Ascending aorta (tissue), 2 donors: ENCODE data around the gene ZNF618. TPM values are rescaled to one million over a fixed set of nuclear protein-coding genes. Genes with fewer than 3 reads are reported as not detected.

Experiments
- DNase-seq, 2 donors: peaks; one replicate each; pipeline ENCODE4 v3.0.0-alpha.2; 2019; ENCODE audit warnings: low spot score in 2 of 2
- H3K27ac ChIP-seq, 2 donors: fragments of 200-600 bp; sonication (generic); one replicate each; pipeline ENCODE4 v1.5.1; 2016 to 2017; ENCODE audit warnings: mild to moderate bottlenecking in 1 of 2
- H3K27me3 ChIP-seq: fragments of 200-600 bp; sonication (generic); one replicate; pipeline ENCODE4 v1.5.1; 2017
- H3K36me3 ChIP-seq, 2 donors: fragments of 200-600 bp; sonication (generic); one replicate each; pipeline ENCODE4 v1.5.1; 2016
- H3K4me1 ChIP-seq, 2 donors: fragments of 200-600 bp; sonication (generic); one replicate each; pipeline ENCODE4 v1.5.1; 2016 to 2017; ENCODE audit warnings: mild to moderate bottlenecking in 1 of 2
- H3K4me3 ChIP-seq, 2 donors: fragments of 200-600 bp; sonication (generic); one replicate each; pipeline ENCODE4 v1.5.1; 2016 to 2017; ENCODE audit warnings: mild to moderate bottlenecking in 1 of 2
- H3K9me3 ChIP-seq, 2 donors: fragments of 200-600 bp; sonication (generic); one replicate each; pipeline ENCODE4 v1.5.1; 2016
- intact Hi-C: fragments of 100-400 bp; cut with DNase I; formaldehyde crosslinking; loops from one replicate; pipeline ENCODE4 v1.15.1; 2023
- total RNA-seq: library from RNA; depleted of rRNA; stranded (reverse); fragments of >200 nt; gene quantifications from one replicate; pipeline ENCODE4 v1.1.0, GENCODE V29; 2016
- TF ChIP-seq, protein P1 (sequence below), 3 experiments: fragments of 200-600 bp in 2 of 3; fragments of 450-650 bp in 1 of 3; sonication (generic) in 2 of 3; IDR thresholded peaks; one replicate each; pipeline ENCODE4 v1.5.1; 2016 to 2019; ENCODE audit warnings: antibody characterized with exemption in 3 of 3, mild to moderate bottlenecking in 1 of 3, moderate library complexity in 1 of 3

ZNF618 gene
- total RNA-seq, 1 donor from 2014 or later = 16.1 TPM

DNA sequence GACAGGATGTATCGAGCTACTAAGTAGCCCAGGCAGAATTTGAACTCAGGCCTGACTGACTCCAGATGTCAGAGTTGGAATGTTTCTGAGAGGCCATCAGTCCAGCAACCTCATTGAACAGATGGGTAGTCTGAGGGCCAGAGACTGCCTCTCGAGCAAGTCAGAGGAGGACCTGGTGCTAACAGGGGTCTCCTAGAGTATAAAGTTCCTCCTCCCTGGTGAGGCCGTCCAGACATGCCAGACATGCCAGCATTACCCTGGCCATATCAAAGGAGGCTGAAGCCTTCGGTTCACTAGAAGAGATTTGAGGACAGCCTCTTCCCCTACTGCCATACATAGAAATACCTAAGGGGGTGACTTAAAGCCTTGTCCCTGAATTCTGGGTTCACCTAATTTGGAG, 81.2 kb downstream of the ZNF618 start:
- no peaks in the 10 kb centered on the region for H3K36me3 ChIP-seq
- DNase-seq = no peak
- no peaks in the 10 kb centered on the region for H3K27me3 ChIP-seq
- H3K9me3 ChIP-seq = no peaks in the 10 kb centered on the region
- TF ChIP-seq, protein P1, sequence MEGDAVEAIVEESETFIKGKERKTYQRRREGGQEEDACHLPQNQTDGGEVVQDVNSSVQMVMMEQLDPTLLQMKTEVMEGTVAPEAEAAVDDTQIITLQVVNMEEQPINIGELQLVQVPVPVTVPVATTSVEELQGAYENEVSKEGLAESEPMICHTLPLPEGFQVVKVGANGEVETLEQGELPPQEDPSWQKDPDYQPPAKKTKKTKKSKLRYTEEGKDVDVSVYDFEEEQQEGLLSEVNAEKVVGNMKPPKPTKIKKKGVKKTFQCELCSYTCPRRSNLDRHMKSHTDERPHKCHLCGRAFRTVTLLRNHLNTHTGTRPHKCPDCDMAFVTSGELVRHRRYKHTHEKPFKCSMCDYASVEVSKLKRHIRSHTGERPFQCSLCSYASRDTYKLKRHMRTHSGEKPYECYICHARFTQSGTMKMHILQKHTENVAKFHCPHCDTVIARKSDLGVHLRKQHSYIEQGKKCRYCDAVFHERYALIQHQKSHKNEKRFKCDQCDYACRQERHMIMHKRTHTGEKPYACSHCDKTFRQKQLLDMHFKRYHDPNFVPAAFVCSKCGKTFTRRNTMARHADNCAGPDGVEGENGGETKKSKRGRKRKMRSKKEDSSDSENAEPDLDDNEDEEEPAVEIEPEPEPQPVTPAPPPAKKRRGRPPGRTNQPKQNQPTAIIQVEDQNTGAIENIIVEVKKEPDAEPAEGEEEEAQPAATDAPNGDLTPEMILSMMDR (IDR thresholded peaks at IDR 0.05) = no peak
- no peak overlapping the region for H3K4me3 ChIP-seq
- H3K4me1 ChIP-seq = peaks cover 9 to 42% of the 10 kb centered on the region in 2 donors
- peak overlapping the region; percentile 77 to 91 for H3K27ac ChIP-seq
- intact Hi-C loops = loop anchor here (5.0 kb wide), 2 partner anchors 40 to 80 kb away; partner anchors contain the start of gene ZNF618

DNA sequence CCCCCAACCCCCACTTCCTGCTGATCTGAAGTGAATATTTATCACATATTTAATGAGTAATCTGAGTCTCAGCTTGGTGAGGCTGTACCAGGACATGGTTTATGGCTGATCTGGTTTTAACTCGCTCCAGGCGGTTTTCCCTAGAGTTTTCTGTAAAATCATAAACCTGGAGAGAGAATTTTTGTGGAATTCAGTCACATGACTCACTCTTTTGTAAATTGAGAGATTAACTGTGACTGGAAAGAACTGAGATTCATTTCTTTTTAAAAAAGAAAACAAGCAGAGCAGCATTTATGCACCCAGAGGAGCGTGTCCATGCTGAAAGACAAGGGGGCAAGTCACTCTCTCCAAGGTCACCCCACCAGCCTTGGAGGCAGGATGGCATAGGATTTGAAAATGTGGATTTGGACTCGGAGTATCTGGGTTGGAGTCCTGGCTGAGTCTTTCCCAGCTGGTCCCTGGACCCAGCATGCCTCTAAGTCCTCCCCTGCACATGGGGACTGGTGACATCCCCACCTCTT, 81.8 kb downstream of the ZNF618 start:
- H3K27ac ChIP-seq = peak overlapping the region; percentile 77 to 91
- H3K9me3 ChIP-seq = no peaks in the 10 kb centered on the region
- peaks cover 9 to 42% of the 10 kb centered on the region in 2 donors for H3K4me1 ChIP-seq
- no peaks in the 10 kb centered on the region for H3K27me3 ChIP-seq
- H3K4me3 ChIP-seq = peak overlapping the region in 1 of 2 donors; percentile 0
- DNase-seq = no peak
- intact Hi-C loops = loop anchor here (5.0 kb wide), 2 partner anchors 41 to 81 kb away; partner anchors contain the start of gene ZNF618
- TF ChIP-seq, protein P1 (IDR thresholded peaks at IDR 0.05) = no peak
- no peaks in the 10 kb centered on the region for H3K36me3 ChIP-seq

DNA sequence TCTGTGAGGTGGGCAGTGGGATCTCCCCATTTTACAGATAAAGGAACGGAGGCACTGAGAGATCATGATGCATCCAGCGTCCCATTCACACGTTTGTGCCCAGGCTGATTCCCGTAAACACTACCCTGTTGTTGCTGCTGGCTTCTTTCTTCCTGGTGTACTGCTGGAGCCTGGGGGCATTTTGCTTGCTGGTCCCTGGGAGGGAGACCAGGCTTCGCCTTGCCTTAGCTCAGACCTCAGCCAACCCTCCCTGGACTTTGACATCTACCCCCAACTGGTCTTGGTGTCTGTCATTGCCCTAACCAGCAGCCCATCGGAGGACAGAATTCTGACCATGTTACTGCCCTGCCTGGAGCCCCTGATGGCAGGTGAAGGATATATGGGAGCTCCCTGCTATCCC, 82.4 kb downstream of the ZNF618 start:
- no peaks in the 10 kb centered on the region for H3K27me3 ChIP-seq
- peak overlapping the region; percentile 77 to 91 for H3K27ac ChIP-seq
- intact Hi-C loops = loop anchor here (5.0 kb wide), 2 partner anchors 41 to 81 kb away; partner anchors contain the start of gene ZNF618
- H3K4me1 ChIP-seq = peaks cover 9 to 44% of the 10 kb centered on the region in 2 donors
- no peaks in the 10 kb centered on the region for H3K36me3 ChIP-seq
- no peak for DNase-seq
- H3K9me3 ChIP-seq = no peaks in the 10 kb centered on the region
- TF ChIP-seq, protein P1 (IDR thresholded peaks at IDR 0.05) = no peak
- no peak overlapping the region for H3K4me3 ChIP-seq

DNA sequence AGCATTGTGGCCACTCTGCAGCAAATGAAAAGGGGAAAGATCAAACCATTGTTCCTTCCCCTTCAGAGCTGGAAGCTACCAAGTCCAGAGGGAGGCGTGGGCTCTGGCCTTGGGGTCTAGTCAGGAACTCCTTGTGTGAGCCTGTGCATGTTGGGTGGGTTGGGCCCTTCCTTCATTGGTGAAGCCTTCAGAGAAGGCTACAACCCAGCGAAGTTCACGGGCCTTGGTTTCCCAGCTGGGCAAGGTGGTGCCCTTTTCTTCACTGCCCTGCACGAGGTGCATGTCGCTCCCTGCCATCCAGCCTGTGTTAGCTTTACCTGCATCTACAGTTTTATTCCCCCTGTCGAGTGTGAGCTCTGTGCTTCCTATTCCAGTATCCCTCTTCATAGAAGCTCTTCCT, 84.7 kb downstream of the ZNF618 start:
- no peaks in the 10 kb centered on the region for H3K27me3 ChIP-seq
- H3K4me1 ChIP-seq = peaks cover 3 to 30% of the 10 kb centered on the region in 2 donors
- H3K9me3 ChIP-seq = no peaks in the 10 kb centered on the region
- no peak overlapping the region for H3K4me3 ChIP-seq
- intact Hi-C loops = loop anchor here (5.0 kb wide), 1 partner anchor 223 kb away; no protein-coding TSS in a partner anchor
- no peaks in the 10 kb centered on the region for H3K36me3 ChIP-seq
- TF ChIP-seq, protein P1 (IDR thresholded peaks at IDR 0.05) = no peak
- no peak for DNase-seq
- H3K27ac ChIP-seq = no peak overlapping the region

DNA sequence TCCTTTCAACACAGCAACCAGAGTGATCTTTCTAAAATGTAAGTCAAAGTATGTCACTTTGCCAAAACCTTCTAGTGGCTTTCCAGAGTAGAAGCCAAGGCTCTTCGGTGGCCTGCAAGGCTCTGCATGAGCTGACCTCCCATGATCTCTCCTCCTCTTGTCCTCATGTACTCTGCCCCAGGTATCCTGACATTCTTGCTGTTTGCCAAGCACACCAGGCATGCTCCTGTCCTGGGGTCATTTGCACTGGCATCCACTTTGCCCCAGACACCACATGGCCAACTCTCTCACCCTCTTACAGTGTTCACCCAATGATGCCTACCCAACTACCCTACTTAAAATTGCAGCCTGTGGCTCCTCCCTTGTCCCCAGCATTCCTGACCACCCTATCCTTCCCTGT, 86.3 kb downstream of the ZNF618 start:
- intact Hi-C loops = loop anchor here (2.0 to 5.0 kb wide), 2 partner anchors 154 to 225 kb away; no protein-coding TSS in a partner anchor
- Histone ChIP-seq H3K4me3 (no peak overlapping the region), H3K27ac (no peak overlapping the region), H3K27me3 (no peaks in the 10 kb centered on the region), H3K36me3 (no peaks in the 10 kb centered on the region), H3K4me1 (peaks cover 1 to 14% of the 10 kb centered on the region in 2 donors), H3K9me3 (no peaks in the 10 kb centered on the region)
- no peak for DNase-seq
- TF ChIP-seq, protein P1 (IDR thresholded peaks at IDR 0.05) = no peak
